GM21619 (cell line): ENCODE results near the gene GRM8.

ENCODE experiments used
- ATAC-seq: cut with Tn5 transposase; IDR thresholded peaks from one replicate; pipeline ENCODE4 v1.9.1; 2021; ENCODE audit not compliant: unreplicated experiment

Gene GRM8

GRCh38 chr7:126569402-126569801, 683.3 kb downstream of the GRM8 start:
- no peak for ATAC-seq

- ATAC-seq = no peak
Measured at GRCh38 chr7:126557271-126557670, 695.5 kb downstream of the GRM8 start.

GRCh38 chr7:126541406-126541805, 711.3 kb downstream of the GRM8 start:
- no peak for ATAC-seq

GRCh38 chr7:126535176-126535575, 717.6 kb downstream of the GRM8 start:
- no peak for ATAC-seq

- no peak for ATAC-seq
Measured at GRCh38 chr7:126533715-126534114, 719.0 kb downstream of the GRM8 start.

GRCh38 chr7:126529833-126530232, 722.9 kb downstream of the GRM8 start:
- no peak for ATAC-seq

GRCh38 chr7:126529254-126529653, 723.5 kb downstream of the GRM8 start:
- no peak for ATAC-seq

- no peak for ATAC-seq
Measured at GRCh38 chr7:126525906-126526305, 726.8 kb downstream of the GRM8 start.

- ATAC-seq = no peak
Measured at GRCh38 chr7:126524967-126525366, 727.8 kb downstream of the GRM8 start.

GRCh38 chr7:126511046-126511445, 741.7 kb downstream of the GRM8 start:
- no peak for ATAC-seq

- no peak for ATAC-seq
Measured at GRCh38 chr7:126501617-126502016, 751.1 kb downstream of the GRM8 start.

- no peak for ATAC-seq
Measured at GRCh38 chr7:126499481-126499880, 753.3 kb downstream of the GRM8 start.

- ATAC-seq = no peak
Measured at GRCh38 chr7:126495733-126496132, 757.0 kb downstream of the GRM8 start.

- ATAC-seq = no peak
Measured at GRCh38 chr7:126495001-126495400, 757.7 kb downstream of the GRM8 start.

- ATAC-seq = no peak
Measured at GRCh38 chr7:126493801-126494200, 758.9 kb downstream of the GRM8 start.

GRCh38 chr7:126489874-126490273, 762.9 kb downstream of the GRM8 start:
- no peak for ATAC-seq

- no peak for ATAC-seq
Measured at GRCh38 chr7:126487728-126488442, 764.9 kb downstream of the GRM8 start.

- ATAC-seq = no peak
Measured at GRCh38 chr7:126486806-126487205, 765.9 kb downstream of the GRM8 start.

GRCh38 chr7:126485791-126486190, 767.0 kb downstream of the GRM8 start:
- ATAC-seq = no peak

GRCh38 chr7:126483972-126484371, 768.8 kb downstream of the GRM8 start:
- ATAC-seq = no peak

- ATAC-seq = no peak
Measured at GRCh38 chr7:126472825-126473224, 779.9 kb downstream of the GRM8 start.

- ATAC-seq = no peak
Measured at GRCh38 chr7:126462405-126462804, 790.3 kb downstream of the GRM8 start.

- ATAC-seq = no peak
Measured at GRCh38 chr7:126460664-126461063, 792.1 kb downstream of the GRM8 start.
